ENCODE data around the gene CDH23. TPM values are rescaled to one million over a fixed set of nuclear protein-coding genes. Genes with fewer than 3 reads are reported as not detected.

CDH23 gene
- total RNA-seq, 1 experiment from 2014 or later = not detected

- Histone ChIP-seq H3K4me1 (ENCODE audit: insufficient read depth, low read length) (no peaks in the 10 kb centered on the region), H3K4me2 (ENCODE audit: low read length) (no peak overlapping the region), H3K9ac (ENCODE audit: low read length) (no peak overlapping the region), H4K20me1 (ENCODE audit: low read length) (no peaks in the 10 kb centered on the region), H3F3A (ENCODE audit: low read length, unreplicated experiment) (no peaks in the 10 kb centered on the region), H3K4me3 (ENCODE audit: low read length) (no peak overlapping the region), H3K36me3 (ENCODE audit: low read depth, low read length) (no peaks in the 10 kb centered on the region), H3K9me3 (ENCODE audit: low read length) (no peaks in the 10 kb centered on the region), H3K79me2 (ENCODE audit: low read length) (no peaks in the 10 kb centered on the region), H3K27ac (ENCODE audit: low read length) (no peak overlapping the region), H2AFZ (ENCODE audit: low read length) (no peak overlapping the region), H3K27me3 (ENCODE audit: low read length) (no peaks in the 10 kb centered on the region), H3K9me2 (replicated peaks; ENCODE audit: low read length) (no peaks in the 10 kb centered on the region)
- no TSS peak for BruUV-seq (replicated peaks)
- intact Hi-C loops (cut with micrococcal nuclease) = no loop called here
- ChIA-PET POLR2A (ENCODE audit: unreplicated experiment) (no interaction called here), CTCF (no interaction called here)
- ATAC-seq = no peak
- no peak for TF ChIP-seq EZH2phosphoT487 (IDR thresholded peaks at IDR 0.05; ENCODE audit: borderline replicate concordance, low read length)
- TF ChIP-seq CTCF (conservative IDR thresholded peaks at IDR 0.05; ENCODE audit: low read depth, low read length) = no peak
- TF ChIP-seq EZH2 (IDR thresholded peaks at IDR 0.05; ENCODE audit: low read length, unreplicated experiment) = no peak
- DNase-seq = no peak
Observed at GRCh38 chr10:71755179-71755879, 358.6 kb downstream of the CDH23 start.

- ATAC-seq (no peak), DNase-seq (no peak)
- Histone ChIP-seq H3K4me1 (ENCODE audit: insufficient read depth, low read length) (no peaks in the 10 kb centered on the region; the same call in 1 of the 2 replicates), H3K9me2 (replicated peaks; ENCODE audit: low read length) (no peaks in the 10 kb centered on the region), H3K27me3 (ENCODE audit: low read length) (no peaks in the 10 kb centered on the region), H3K4me3 (ENCODE audit: low read length) (no peak overlapping the region), H4K20me1 (ENCODE audit: low read length) (no peaks in the 10 kb centered on the region), H2AFZ (ENCODE audit: low read length) (no peak overlapping the region), H3K27ac (ENCODE audit: low read length) (no peak overlapping the region), H3K9me3 (ENCODE audit: low read length) (no peaks in the 10 kb centered on the region), H3K4me2 (ENCODE audit: low read length) (no peak overlapping the region), H3K9ac (ENCODE audit: low read length) (no peak overlapping the region), H3K36me3 (ENCODE audit: low read depth, low read length) (no peaks in the 10 kb centered on the region), H3F3A (ENCODE audit: low read length, unreplicated experiment) (no peaks in the 10 kb centered on the region), H3K79me2 (ENCODE audit: low read length) (no peaks in the 10 kb centered on the region)
- TF ChIP-seq EZH2 (IDR thresholded peaks at IDR 0.05; ENCODE audit: low read length, unreplicated experiment) (no peak), EZH2phosphoT487 (IDR thresholded peaks at IDR 0.05; ENCODE audit: borderline replicate concordance, low read length) (no peak), CTCF (conservative IDR thresholded peaks at IDR 0.05; ENCODE audit: low read depth, low read length) (no peak)
- intact Hi-C loops (cut with micrococcal nuclease) = no loop called here
- POLR2A ChIA-PET (ENCODE audit: unreplicated experiment) = no interaction called here
- CTCF ChIA-PET = no interaction called here
- BruUV-seq (replicated peaks) = no TSS peak
Observed at GRCh38 chr10:71756311-71757191, 359.8 kb downstream of the CDH23 start.
